Common myeloid progenitor, CD34-positive (primary cell): Measurements from ENCODE around the gene ITIH2.
A peak's percentile ranks its signal among the peaks of the same experiment; 100 is the strongest.

Source experiments
- CTCF ChIA-PET: fragments of 350-600 bp; sonication (Branson Sonifier 250); formaldehyde crosslinking; loops from one replicate; lab custom pipeline; 2021; ENCODE audit warnings: antibody characterized with exemption; lab: Charles Lee
- POLR2A ChIA-PET: fragments of 350-600 bp; sonication (Branson Sonifier 250); formaldehyde crosslinking; loops from one replicate; lab custom pipeline; 2021; ENCODE audit warnings: antibody characterized with exemption; lab: Charles Lee
- DNase-seq, 3 donors: peaks; one replicate each; pipeline versions ENCODE4 v3.0.0 to v3.0.0-alpha.2; 2013
- H3K27ac ChIP-seq, 2 experiments: 1 replicate in 1 of 2; 2 replicates in 1 of 2; pipeline ENCODE4 v1.7.0; 2013; ENCODE audit warnings: inconsistent platforms in 2 of 2, low read length in 2 of 2, mild to moderate bottlenecking in 2 of 2, low read depth in 1 of 2, moderate library complexity in 1 of 2; ENCODE audit not compliant: severe bottlenecking in 2 of 2, insufficient read depth in 1 of 2, poor library complexity in 1 of 2
- H3K27me3 ChIP-seq, 5 experiments: replicated peaks in 2 of 5; 1 replicate in 3 of 5; 2 replicates in 2 of 5; pipeline versions ENCODE4 v1.6.1 to v1.7.0; 2013; ENCODE audit warnings: low read length in 4 of 5, mild to moderate bottlenecking in 2 of 5, moderate library complexity in 2 of 5, inconsistent platforms in 1 of 5; ENCODE audit not compliant: insufficient read depth in 5 of 5, control insufficient read depth in 4 of 5
- H3K36me3 ChIP-seq, 4 experiments: 1 replicate in 2 of 4; 2 replicates in 2 of 4; pipeline versions ENCODE4 v1.6.1 to v1.7.0; 2013; ENCODE audit warnings: low read length in 3 of 4, control low read depth in 1 of 4, mild to moderate bottlenecking in 1 of 4; ENCODE audit not compliant: control insufficient read depth in 4 of 4, insufficient read depth in 4 of 4
- H3K4me1 ChIP-seq, 4 experiments: 1 replicate in 3 of 4; 2 replicates in 1 of 4; pipeline versions ENCODE4 v1.6.1 to v1.7.1; 2013; ENCODE audit warnings: low read length in 3 of 4, mild to moderate bottlenecking in 3 of 4, control low read depth in 1 of 4, inconsistent platforms in 1 of 4, moderate library complexity in 1 of 4; ENCODE audit not compliant: control insufficient read depth in 4 of 4, insufficient read depth in 4 of 4; ENCODE audit errors: control extremely low read depth in 1 of 4
- H3K4me3 ChIP-seq, 7 experiments: 1 replicate in 4 of 7; 2 replicates in 3 of 7; pipeline versions ENCODE4 v1.5.1 to v1.7.0; 2013; ENCODE audit warnings: mild to moderate bottlenecking in 7 of 7, low read length in 6 of 7, moderate library complexity in 6 of 7, inconsistent platforms in 2 of 7, low read depth in 2 of 7, control low read depth in 1 of 7; ENCODE audit not compliant: insufficient read depth in 4 of 7, control insufficient read depth in 1 of 7; ENCODE audit errors: extremely low read depth in 1 of 7
- H3K9me3 ChIP-seq, 5 experiments: 1 replicate in 4 of 5; 2 replicates in 1 of 5; pipeline versions ENCODE4 v1.6.1 to v1.7.1; 2013; ENCODE audit warnings: low read length in 4 of 5, mild to moderate bottlenecking in 2 of 5, inconsistent platforms in 1 of 5, low read depth in 1 of 5, moderate library complexity in 1 of 5; ENCODE audit not compliant: control insufficient read depth in 4 of 5, insufficient read depth in 2 of 5; ENCODE audit errors: control extremely low read depth in 1 of 5
- WGBS: methylation state at CpG from one replicate; pipeline ENCODE4 v1.1.5; 2013; ENCODE audit not compliant: insufficient coverage; 5-methylcytosine and 5-hydroxymethylcytosine counted together

Gene ITIH2

GRCh38 chr10:7786430-7786829 lies 83.3 kb downstream of the ITIH2 start:
- 42% methylated on average over 2 of the region's 3 CpGs for WGBS
- ChIA-PET CTCF (no interaction called here), POLR2A (no interaction called here)
- Histone ChIP-seq H3K4me1 (peaks cover 14 to 34% (median 30%) of the 10 kb centered on the region in 4 experiments), H3K27ac (peak overlapping the region in 1 of 2 experiments; percentile 92), H3K9me3 (no peaks in the 10 kb centered on the region), H3K4me3 (peak overlapping the region in 5 of 7 experiments; percentile 74 to 100 (median 98)), H3K27me3 (no peaks in the 10 kb centered on the region), H3K36me3 (peaks cover 5 to 15% (median 10%) of the 10 kb centered on the region in 4 experiments)
- peak in 1 of 3 donors; percentile 48 for DNase-seq

DNA sequence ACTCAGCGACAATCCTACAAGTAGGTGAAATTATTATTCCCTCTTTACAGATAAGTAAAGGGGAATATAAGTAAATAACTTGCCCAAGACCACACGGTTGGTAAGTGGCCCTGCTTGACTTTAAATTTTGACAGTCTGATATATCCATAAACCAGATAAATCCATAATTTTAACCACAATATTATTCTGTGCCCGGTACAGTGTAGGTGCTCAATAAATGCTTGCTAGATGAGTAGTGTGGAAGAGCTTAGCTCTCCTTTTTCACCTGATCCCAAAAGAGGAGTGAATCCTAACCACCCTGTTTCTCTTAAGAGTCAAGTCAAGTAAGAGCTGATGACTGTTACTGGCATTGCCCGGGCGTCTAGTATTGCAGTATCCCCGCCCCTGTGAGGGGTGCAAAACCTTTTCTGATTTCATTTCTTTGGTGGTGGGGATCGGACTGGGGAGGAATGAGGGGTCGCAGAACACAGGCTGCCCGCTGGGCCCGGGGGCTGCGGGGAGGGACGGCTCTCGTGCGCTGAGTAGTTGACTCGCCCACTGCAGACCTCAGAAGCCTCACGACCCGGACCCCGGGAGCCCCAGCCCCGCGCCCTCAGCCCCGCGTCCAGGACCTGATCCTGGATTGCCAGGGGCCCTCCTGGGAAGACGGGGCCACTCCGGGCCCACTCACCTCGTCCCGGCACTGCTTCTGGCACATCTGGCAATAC lies 84.2 kb downstream of the ITIH2 start:
- H3K9me3 ChIP-seq = no peaks in the 10 kb centered on the region
- ChIA-PET POLR2A (interaction anchor here (2.1 kb wide), 1 partner anchor 31 kb away, joined by 17 read pairs; the partner anchor contains the start of gene TAF3), CTCF (interaction anchor here (0.9 to 3.5 kb wide), 4 partner anchors 12 to 35 kb away, joined by 3 to 24 read pairs (median 4); partner anchors contain the start of gene TAF3)
- WGBS = 0% methylated on average over 23 of the region's 26 CpGs
- H3K4me3 ChIP-seq = peak overlapping the region; percentile 74 to 100 (median 96)
- peak in 1 of 3 donors; percentile 38 for DNase-seq
- peak overlapping the region; percentile 79 to 92 for H3K27ac ChIP-seq
- H3K4me1 ChIP-seq = peaks cover 14 to 34% (median 30%) of the 10 kb centered on the region in 4 experiments
- H3K36me3 ChIP-seq = peaks cover 3 to 17% (median 14%) of the 10 kb centered on the region in 4 experiments
- no peaks in the 10 kb centered on the region for H3K27me3 ChIP-seq

DNA sequence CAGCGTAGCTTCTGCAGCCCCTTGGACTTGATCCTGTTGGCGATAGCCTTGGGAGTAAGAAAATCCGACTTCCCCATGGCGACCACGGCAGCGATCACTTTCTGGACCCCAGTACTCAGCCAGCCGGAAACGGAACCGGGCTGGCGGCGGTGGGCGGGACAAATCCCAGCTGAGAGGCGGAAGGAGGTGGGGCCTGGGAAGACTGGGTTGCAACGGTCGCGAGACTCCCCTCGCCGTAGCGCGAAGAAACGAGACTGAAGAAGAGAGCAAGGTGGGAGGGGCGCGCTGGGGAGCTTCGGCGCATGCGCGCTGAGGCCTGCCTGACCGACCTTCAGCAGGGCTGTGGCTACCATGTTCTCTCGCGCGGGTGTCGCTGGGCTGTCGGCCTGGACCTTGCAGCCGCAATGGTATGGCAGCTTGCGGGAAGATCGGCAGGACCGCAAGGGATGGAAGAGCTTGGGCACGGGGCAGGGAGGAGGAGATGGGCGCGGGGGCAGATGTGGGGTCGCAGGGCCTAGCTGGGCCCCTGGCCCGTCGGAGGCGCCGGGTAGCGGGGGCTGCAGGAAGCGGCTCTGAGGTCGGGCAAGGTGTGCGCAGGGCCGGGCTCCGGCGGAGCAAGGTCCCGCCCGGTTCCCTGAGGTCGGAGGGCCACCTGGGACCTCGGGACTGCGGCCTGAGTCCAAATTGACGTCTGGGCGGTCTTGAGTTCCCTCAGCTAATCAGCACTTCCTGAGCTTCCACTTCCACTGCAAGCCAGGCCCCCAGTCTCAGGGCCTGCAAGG lies 84.9 kb downstream of the ITIH2 start, which contains the start of the genes ATP5F1C and KIN:
TSS of gene ATP5F1C (plus strand) at position 321 of the 782 bp plus-strand sequence. CDS start at position 352, 31 bp downstream.
TSS of gene KIN (minus strand) at position 137 of the 782 bp plus-strand sequence. CDS start at position 77, 60 bp downstream.
- POLR2A ChIA-PET = interaction anchor here (0.6 to 2.1 kb wide), 2 partner anchors 30 to 1552 kb away, joined by 7 to 17 read pairs; partner anchors contain the start of gene TAF3
- 0% methylated on average over 59 of the region's 59 CpGs for WGBS

GRCh38 chr10:7788639-7789286 lies 85.6 kb downstream of the ITIH2 start:
- peaks cover 14 to 36% (median 30%) of the 10 kb centered on the region in 4 experiments for H3K4me1 ChIP-seq
- peak overlapping the region; percentile 79 to 92 for H3K27ac ChIP-seq
- peak overlapping the region; percentile 74 to 100 (median 96) for H3K4me3 ChIP-seq
- ChIA-PET POLR2A (interaction anchor here (0.6 to 2.1 kb wide), 2 partner anchors 29 to 1551 kb away, joined by 7 to 17 read pairs; partner anchors contain the start of gene TAF3), CTCF (interaction anchor here (1.0 to 3.5 kb wide), 2 partner anchors 20 to 30 kb away, joined by 3 to 24 read pairs; partner anchors contain the start of gene TAF3)
- WGBS = 0% methylated on average over 20 of the region's 25 CpGs
- H3K9me3 ChIP-seq = no peaks in the 10 kb centered on the region
- no peaks in the 10 kb centered on the region for H3K27me3 ChIP-seq
- peak in 1 of 3 donors; percentile 20 for DNase-seq
- H3K36me3 ChIP-seq = peaks cover 3 to 19% (median 15%) of the 10 kb centered on the region in 4 experiments

More for the DNA sequence above, 84.9 kb downstream of the ITIH2 start, which contains the start of the genes ATP5F1C and KIN:
- Histone ChIP-seq H3K9me3 (no peaks in the 10 kb centered on the region), H3K36me3 (peaks cover 3 to 19% (median 15%) of the 10 kb centered on the region in 4 experiments), H3K4me3 (peak within 1 kb of the TSS; percentile 74 to 100 (median 96)), H3K27ac (peak within 1 kb of the TSS; percentile 79 to 92), H3K4me1 (peaks cover 14 to 36% (median 30%) of the 10 kb centered on the region in 4 experiments), H3K27me3 (no peaks in the 10 kb centered on the region)
- CTCF ChIA-PET = interaction anchor here (0.9 to 3.5 kb wide), 5 partner anchors 12 to 34 kb away, joined by 3 to 24 read pairs (median 3); partner anchors contain the start of gene TAF3
- DNase-seq = peak; percentile 96 to 97 (median 97)

- WGBS = 0% methylated on average over 1 of the region's 3 CpGs
- POLR2A ChIA-PET = interaction anchor here (2.1 kb wide), 1 partner anchor 29 kb away, joined by 17 read pairs; the partner anchor contains the start of gene TAF3
- DNase-seq = peak in 1 of 3 donors; percentile 16
- H3K4me1 ChIP-seq = peaks cover 14 to 36% (median 30%) of the 10 kb centered on the region in 4 experiments
- no peaks in the 10 kb centered on the region for H3K27me3 ChIP-seq
- peak overlapping the region; percentile 79 to 92 for H3K27ac ChIP-seq
- CTCF ChIA-PET = interaction anchor here (1.4 to 3.5 kb wide), 2 partner anchors 10 to 29 kb away, joined by 3 to 24 read pairs; partner anchors contain the start of gene TAF3
- H3K4me3 ChIP-seq = peak overlapping the region in 6 of 7 experiments; percentile 74 to 100 (median 97)
- H3K9me3 ChIP-seq = no peaks in the 10 kb centered on the region
- peaks cover 3 to 19% (median 13%) of the 10 kb centered on the region in 4 experiments for H3K36me3 ChIP-seq
Observed at GRCh38 chr10:7789390-7789789, 86.3 kb downstream of the ITIH2 start.

GRCh38 chr10:7792541-7792940 lies 89.4 kb downstream of the ITIH2 start:
- 80% methylated on average over 1 of the region's 1 CpG for WGBS
- no peak for DNase-seq
- no peak overlapping the region for H3K27ac ChIP-seq
- ChIA-PET POLR2A (no interaction called here), CTCF (interaction anchor here (1.5 to 2.2 kb wide), 2 partner anchors 8 to 37 kb away, joined by 4 to 6 read pairs; no protein-coding TSS in a partner anchor)
- no peaks in the 10 kb centered on the region for H3K27me3 ChIP-seq
- no peaks in the 10 kb centered on the region for H3K9me3 ChIP-seq
- no peak overlapping the region for H3K4me3 ChIP-seq
- H3K4me1 ChIP-seq = peaks cover 8 to 26% (median 16%) of the 10 kb centered on the region in 4 experiments
- H3K36me3 ChIP-seq = peaks cover 9 to 32% (median 20%) of the 10 kb centered on the region in 4 experiments
